HuH-7.5 (cell line): ENCODE data around the gene DCBLD2.

Experiments used
- DNase-seq: peaks from one replicate; pipeline ENCODE4 v3.0.0; 2011; ENCODE audit warnings: low spot score

Gene DCBLD2

DNA sequence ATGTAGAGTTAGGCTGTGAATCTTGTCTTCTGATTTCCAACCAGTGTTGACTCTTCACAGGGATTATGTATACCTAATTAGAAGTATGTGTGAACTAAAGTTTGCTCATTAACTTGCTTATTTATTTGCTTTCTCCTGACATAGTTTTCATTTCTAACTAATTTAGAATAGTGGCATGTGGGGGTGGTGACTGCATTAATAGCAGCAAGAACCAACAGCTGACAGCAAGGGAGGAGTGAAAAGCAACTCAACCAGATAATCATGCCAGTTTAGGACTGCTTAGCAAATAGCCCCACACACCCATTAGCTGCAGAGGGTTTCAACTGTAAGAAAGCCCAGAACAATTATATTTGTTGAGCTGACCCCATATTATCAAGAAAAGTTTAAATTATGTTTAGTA lies 134.6 kb downstream of the DCBLD2 start:
- no peak for DNase-seq

DNA sequence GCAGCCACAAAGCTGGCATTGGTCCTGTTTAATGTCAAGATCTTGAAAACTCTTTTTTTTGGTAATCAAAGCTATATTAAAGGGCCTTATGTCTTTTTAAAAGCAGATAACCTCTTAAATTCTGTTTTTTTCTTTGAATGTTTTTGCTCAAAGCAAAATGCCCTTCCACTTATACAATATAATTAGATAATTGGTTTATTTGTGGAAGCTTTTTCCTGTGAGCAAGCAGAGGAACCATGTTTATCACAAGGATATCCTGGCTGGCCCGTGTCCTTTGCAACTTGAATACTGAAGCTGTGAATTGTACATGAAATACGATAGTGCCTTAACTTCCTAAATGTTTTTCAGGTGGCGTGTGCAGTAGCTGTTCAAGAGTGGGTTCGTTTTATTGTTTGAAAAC lies 135.8 kb downstream of the DCBLD2 start:
- DNase-seq: no peak

DNA sequence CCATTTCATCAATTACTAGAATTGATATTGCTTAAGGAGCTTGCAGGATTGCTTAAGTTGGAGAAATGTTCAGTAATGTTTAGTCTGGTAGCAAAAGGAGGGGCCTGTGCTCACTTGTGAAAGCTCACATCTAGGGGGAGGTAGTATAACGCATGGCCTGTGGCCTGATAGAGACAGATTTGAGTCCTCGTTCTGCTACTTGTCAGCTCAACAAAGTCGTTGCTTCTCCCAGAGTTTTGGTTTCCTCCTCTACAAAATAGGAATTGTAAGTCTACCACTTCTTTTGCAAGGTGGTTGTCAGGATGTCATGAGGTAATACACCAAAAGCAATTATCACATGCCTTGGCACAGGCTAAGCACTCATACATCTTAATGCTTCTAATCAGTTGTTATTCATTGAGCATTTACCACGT lies 137.0 kb downstream of the DCBLD2 start:
- DNase-seq: no peak

DNA sequence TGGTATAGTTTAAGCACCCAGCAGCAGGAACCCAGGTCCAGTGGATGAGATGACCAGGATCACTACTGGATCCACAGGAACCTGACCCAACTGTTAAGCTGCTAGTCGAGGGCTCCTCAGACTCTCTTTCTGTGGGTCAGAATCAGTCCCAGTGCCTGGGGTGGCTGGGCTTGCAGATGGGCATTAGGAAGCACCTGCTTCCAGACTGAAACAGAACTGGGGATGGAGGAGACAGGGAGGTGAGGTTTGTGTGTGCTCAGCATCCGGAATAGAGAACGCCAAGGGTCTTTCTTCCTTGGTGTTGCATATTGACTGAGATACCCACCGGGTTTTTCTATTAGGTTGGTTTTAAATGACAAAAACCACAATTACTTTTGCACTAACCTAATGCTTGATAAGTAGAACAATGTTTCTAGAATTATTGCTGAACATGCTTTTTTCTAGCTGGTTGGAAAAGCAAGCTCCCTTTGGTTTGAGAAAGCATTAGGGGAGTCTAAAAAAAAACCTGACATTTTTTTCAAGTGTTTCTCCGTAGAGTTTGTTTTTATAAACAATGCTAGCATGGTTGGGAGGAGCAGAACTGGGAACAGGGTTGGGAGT lies 137.6 kb downstream of the DCBLD2 start:
- DNase-seq: no peak

DNA sequence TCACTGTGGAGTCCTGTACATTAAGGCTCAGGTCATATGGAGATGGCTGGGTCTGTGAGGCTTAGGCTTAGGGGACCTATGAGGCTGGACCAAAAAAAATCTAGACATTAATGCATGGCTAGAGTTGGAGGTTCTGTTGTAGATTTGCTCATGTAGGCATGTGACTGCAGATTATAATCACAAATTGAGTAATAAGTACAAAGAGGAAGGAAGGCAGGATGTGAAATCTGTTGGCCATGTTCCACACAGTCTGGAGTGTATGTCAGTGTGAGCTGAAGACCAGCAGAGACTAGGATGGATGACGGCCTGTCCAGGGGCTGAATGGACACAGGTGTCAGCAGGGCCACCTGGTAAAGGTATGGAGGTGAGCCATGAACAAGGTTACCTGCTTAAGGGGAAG lies 138.4 kb downstream of the DCBLD2 start, which contains the start of gene ST3GAL6:
Gene ST3GAL6, plus strand, starts transcription at position 265 of the 400 bp plus-strand sequence. CDS start 5,101 bp downstream, outside the sequence.
- no peak for DNase-seq

- DNase-seq: no peak
These were observed 139.8 kb downstream of the DCBLD2 start for GRCh38 chr3:98761643-98762229.

DNA sequence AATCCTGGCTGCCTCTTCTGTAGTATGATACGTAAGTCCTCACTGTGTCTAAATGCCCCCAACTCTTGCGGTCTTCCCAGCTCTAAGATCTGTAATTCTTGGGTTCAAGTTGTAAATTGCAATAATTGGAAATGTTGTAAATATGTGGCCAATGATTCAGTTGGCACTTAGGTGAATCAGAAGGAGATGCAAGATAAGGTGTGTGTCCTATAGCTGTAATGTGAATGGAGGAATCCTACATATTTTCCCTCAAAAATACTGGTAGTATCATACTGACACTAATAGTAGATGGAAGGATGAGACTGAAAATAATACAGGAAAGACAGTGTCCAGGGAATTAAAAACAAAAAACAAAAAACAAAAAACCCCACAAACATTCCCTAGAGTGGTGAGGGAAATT lies 141.9 kb downstream of the DCBLD2 start:
- DNase-seq: no peak

- no peak for DNase-seq
These were observed 145.9 kb downstream of the DCBLD2 start for GRCh38 chr3:98755601-98756000.

GRCh38 chr3:98754483-98754882 lies 147.0 kb downstream of the DCBLD2 start:
- DNase-seq: no peak

DNA sequence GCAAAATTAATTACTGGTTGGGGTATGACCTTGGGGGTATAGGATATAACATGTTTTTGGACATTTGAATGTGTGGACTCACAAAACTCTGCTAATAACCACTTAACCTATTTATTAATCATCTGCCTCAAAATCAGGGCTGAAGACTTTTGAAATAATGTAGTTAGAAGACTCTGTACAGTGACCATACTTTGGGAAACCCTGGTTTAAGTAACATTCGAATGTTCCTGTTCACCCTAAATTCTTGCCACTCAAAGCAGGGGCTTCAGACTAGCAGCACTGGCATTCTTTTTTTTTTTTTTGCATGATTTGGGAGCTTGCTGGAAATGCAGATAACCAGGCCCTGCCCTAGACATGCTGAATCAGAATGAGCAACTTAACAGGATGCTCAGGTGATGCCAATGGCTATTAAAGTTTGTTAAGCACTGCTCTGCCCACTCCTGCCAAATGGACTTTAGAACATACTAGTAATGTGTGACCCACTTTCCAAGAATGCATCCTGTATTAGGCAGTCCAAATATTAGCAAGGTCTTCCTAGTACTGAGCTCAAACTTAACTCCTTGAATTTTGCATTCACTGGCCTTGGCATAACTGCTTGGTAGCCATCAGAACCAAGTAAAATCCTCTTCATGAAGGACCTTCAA lies 151.1 kb downstream of the DCBLD2 start:
- no peak for DNase-seq

DNA sequence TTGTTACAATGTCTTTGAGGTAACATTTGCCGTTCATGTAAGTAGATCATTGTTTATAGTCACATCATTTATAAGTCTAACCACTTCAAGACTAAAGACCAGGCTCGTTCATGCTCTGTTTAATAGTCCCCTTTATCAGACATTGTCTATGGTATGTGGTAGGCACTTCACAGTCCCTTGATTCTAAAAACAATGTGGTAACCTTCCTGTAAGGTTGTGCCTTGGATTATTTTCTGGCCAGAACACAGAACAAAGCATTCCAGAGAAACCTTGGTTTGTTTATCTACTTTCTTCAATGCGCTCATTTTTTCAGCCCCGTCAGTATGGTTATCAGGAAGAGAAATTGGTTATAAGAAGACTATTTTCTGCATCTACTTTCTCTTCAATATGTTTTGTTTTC lies 154.6 kb downstream of the DCBLD2 start:
- no peak for DNase-seq

DNA sequence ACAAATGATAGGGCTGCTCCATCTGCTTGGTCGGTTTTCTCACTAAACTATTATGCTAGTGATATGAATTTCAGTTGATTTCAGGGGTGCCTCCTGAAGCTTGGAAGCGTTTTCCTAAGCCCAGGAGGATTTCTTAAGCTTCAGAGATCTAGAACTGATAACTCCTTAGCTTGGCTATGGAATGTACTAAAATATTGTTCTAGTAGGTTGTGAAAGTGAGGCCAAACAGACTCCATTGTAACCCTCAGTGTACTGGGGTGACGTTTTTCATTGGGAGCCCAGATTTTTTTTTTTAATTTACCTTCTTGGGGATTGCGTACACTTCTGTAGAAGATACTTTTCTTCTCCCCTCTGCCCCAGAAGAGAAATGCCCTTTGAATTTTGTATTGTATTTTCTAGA lies 155.4 kb downstream of the DCBLD2 start:
- no peak for DNase-seq
